SK-N-SH (cell line): Measurements from ENCODE around the gene MAP2K7. TPM values are rescaled to one million over a fixed set of nuclear protein-coding genes. Genes with fewer than 3 reads are reported as not detected.

Experiments
- CTCF ChIA-PET: fragments of 300-600, 350-600 bp; formaldehyde crosslinking; extraction: SDS; loops from one replicate; lab custom pipeline; 2021; lab: Yijun Ruan, JAX
- POLR2A ChIA-PET: fragments of 350-600 bp; sonication (Branson Sonifier 250); formaldehyde crosslinking; extraction: SDS; loops from one replicate; lab custom pipeline; 2020; ENCODE audit warnings: antibody characterized with exemption, inconsistent platforms; lab: Yijun Ruan, JAX
- DNase-seq: peaks from one replicate; pipeline ENCODE4 v3.0.0; 2012
- H2AFZ ChIP-seq: fragments of 200-600 bp; sonication (generic); 2 replicates; pipeline ENCODE4 v1.8.1; 2016; ENCODE audit warnings: antibody characterized with exemption, mild to moderate bottlenecking, low read depth
- H3F3A ChIP-seq: fragments of 200-600 bp; sonication (generic); replicated peaks from 2 replicates; pipeline ENCODE3; 2016; ENCODE audit warnings: antibody characterized with exemption, mild to moderate bottlenecking; ENCODE audit not compliant: insufficient read depth
- H3K27ac ChIP-seq, 2 experiments: fragments of 200-500 bp in 1 of 2; fragments of 200-600 bp in 1 of 2; sonication (Bioruptor generic) in 1 of 2; sonication (generic), shearing (Covaris generic) in 1 of 2; 2 replicates each; pipeline versions ENCODE4 v1.5.1 to v1.6.1; 2014 to 2016; ENCODE audit warnings: low read depth in 2 of 2, inconsistent platforms in 1 of 2, low read length in 1 of 2, mild to moderate bottlenecking in 1 of 2, mixed read lengths in 1 of 2
- H3K27me3 ChIP-seq: fragments of 200-600 bp; sonication (generic), shearing (Covaris generic); 2 replicates; pipeline ENCODE4 v1.6.1; 2016; ENCODE audit warnings: mixed run types; ENCODE audit not compliant: insufficient read depth
- H3K36me3 ChIP-seq, 2 experiments: fragments of 200-500 bp in 1 of 2; fragments of 200-600 bp in 1 of 2; sonication (Bioruptor generic) in 1 of 2; sonication (generic) in 1 of 2; replicated peaks in 1 of 2; 2 replicates each; pipeline versions ENCODE3 to v1.5.1; 2014 to 2016; ENCODE audit warnings: low read length in 1 of 2, mild to moderate bottlenecking in 1 of 2; ENCODE audit not compliant: insufficient read depth in 2 of 2, control insufficient read depth in 1 of 2
- H3K4me1 ChIP-seq, 2 experiments: fragments of 200-500 bp in 1 of 2; fragments of 200-600 bp in 1 of 2; sonication (Bioruptor generic) in 1 of 2; sonication (generic), shearing (Covaris generic) in 1 of 2; 2 replicates each; pipeline versions ENCODE4 v1.5.1 to v1.6.1; 2014 to 2016; ENCODE audit warnings: low read depth in 1 of 2, low read length in 1 of 2, mixed run types in 1 of 2; ENCODE audit not compliant: insufficient read depth in 2 of 2, control insufficient read depth in 1 of 2
- H3K4me2 ChIP-seq: fragments of 200-600 bp; sonication (generic), shearing (Covaris generic); 2 replicates; pipeline ENCODE4 v1.6.1; 2017; ENCODE audit warnings: mixed run types
- H3K4me3 ChIP-seq, 2 experiments: fragments of 200-500 bp in 1 of 2; fragments of 200-600 bp in 1 of 2; sonication (Bioruptor generic) in 1 of 2; sonication (generic), shearing (Covaris generic) in 1 of 2; 2 replicates each; pipeline versions ENCODE4 v1.5.1 to v1.8.1; 2014 to 2016; ENCODE audit warnings: low read depth in 2 of 2, inconsistent platforms in 1 of 2, low read length in 1 of 2, mild to moderate bottlenecking in 1 of 2, mixed read lengths in 1 of 2, moderate library complexity in 1 of 2
- H3K79me2 ChIP-seq: fragments of 200-600 bp; sonication (generic); 2 replicates; pipeline ENCODE4 v1.8.1; 2017; ENCODE audit warnings: mild to moderate bottlenecking; ENCODE audit not compliant: insufficient read depth
- H3K9ac ChIP-seq: fragments of 200-600 bp; sonication (generic); 2 replicates; pipeline ENCODE4 v1.6.1; 2017; ENCODE audit warnings: mixed run types
- H3K9me2 ChIP-seq: fragments of 200-600 bp; sonication (generic); 2 replicates; pipeline ENCODE4 v1.6.1; 2017; ENCODE audit warnings: mixed run types
- H3K9me3 ChIP-seq: fragments of 200-600 bp; sonication (generic); 2 replicates; pipeline ENCODE4 v1.6.1; 2017; ENCODE audit warnings: mixed run types, mild to moderate bottlenecking, moderate library complexity
- H4K20me1 ChIP-seq: fragments of 200-600 bp; sonication (generic); 2 replicates; pipeline ENCODE4 v1.6.1; 2017; ENCODE audit warnings: mild to moderate bottlenecking, mixed run types; ENCODE audit not compliant: insufficient read depth
- CTCF ChIP-seq: fragments of 200-600 bp; sonication (generic); IDR thresholded peaks from 2 replicates; pipeline ENCODE4 v1.6.1; 2017; ENCODE audit warnings: antibody characterized with exemption, mild to moderate bottlenecking, moderate library complexity
- EZH2phosphoT487 ChIP-seq: fragments of 200-600 bp; sonication (generic); IDR thresholded peaks from 2 replicates; pipeline ENCODE4 v1.6.1; 2017; ENCODE audit warnings: low read depth, mixed run types, mild to moderate bottlenecking, antibody characterized with exemption, moderate library complexity, borderline replicate concordance
- FOXJ3 ChIP-seq: sonication (generic); formaldehyde crosslinking; IDR thresholded peaks from 2 replicates; pipeline ENCODE4 v1.5.1; 2020; ENCODE audit warnings: mild to moderate bottlenecking, missing genetic modification reagents
- IRF3 ChIP-seq: fragments of 150-350 bp; IDR thresholded peaks from 2 replicates; pipeline ENCODE4 v1.6.1; 2016; ENCODE audit warnings: mild to moderate bottlenecking, low read depth, low read length
- MAX ChIP-seq: IDR thresholded peaks from 2 replicates; pipeline ENCODE4 v1.4.0; 2012; ENCODE audit warnings: low read depth
- MEF2A ChIP-seq: IDR thresholded peaks from 2 replicates; pipeline ENCODE4 v1.4.0; 2012; ENCODE audit warnings: low read depth, borderline replicate concordance
- MXI1 ChIP-seq: IDR thresholded peaks from 2 replicates; pipeline ENCODE4 v1.6.1; 2012; ENCODE audit warnings: mild to moderate bottlenecking, low read depth, low read length, improper control_type of control experiment
- RAD21 ChIP-seq: IDR thresholded peaks from 2 replicates; pipeline ENCODE4 v1.6.1; 2012; ENCODE audit warnings: mild to moderate bottlenecking, low read length
- RCOR1 ChIP-seq: fragments of 150-350 bp; IDR thresholded peaks from 2 replicates; pipeline ENCODE4 v1.6.1; 2017; ENCODE audit warnings: antibody characterized with exemption, low read length
- RFX5 ChIP-seq: IDR thresholded peaks from 2 replicates; pipeline ENCODE4 v1.6.1; 2012; ENCODE audit warnings: mild to moderate bottlenecking, improper control_type of control experiment, low read length
- TAF1 ChIP-seq: IDR thresholded peaks from 2 replicates; pipeline ENCODE4 v1.6.1; 2012; ENCODE audit warnings: low read depth, mild to moderate bottlenecking, low read length, moderate library complexity, borderline replicate concordance
- TEAD4 ChIP-seq: IDR thresholded peaks from 2 replicates; pipeline ENCODE4 v1.4.0; 2012; ENCODE audit warnings: mild to moderate bottlenecking, borderline replicate concordance; ENCODE audit not compliant: insufficient read depth
- USF1 ChIP-seq: IDR thresholded peaks from 2 replicates; pipeline ENCODE4 v1.4.0; 2012; ENCODE audit warnings: low read depth, borderline replicate concordance
- USF2 ChIP-seq: fragments of 150-350 bp; IDR thresholded peaks from 2 replicates; pipeline ENCODE4 v1.6.1; 2017; ENCODE audit warnings: antibody characterized with exemption, low read length, low read depth, borderline replicate concordance
- WGBS: methylation state at CpG from one replicate; pipeline ENCODE4 v1.1.6; 2017; ENCODE audit warnings: low lambda C conversion rate; 5-methylcytosine and 5-hydroxymethylcytosine counted together
- polyA plus RNA-seq, 3 experiments: library from polyadenylated mRNA; depleted of rRNA; stranded (reverse); fragments of >200 nt; gene quantifications; 2 replicates each; pipeline ENCODE4 v1.2.3, GENCODE V29; 2012

Gene MAP2K7
- polyA plus RNA-seq, 1 of the 3 experiments (the other 2 are of a cell fraction): 13.0 TPM

- CTCF ChIA-PET: interaction anchor here (0.7 to 4.1 kb wide), 4 partner anchors 9 to 698 kb away, joined by 3 to 19 read pairs (median 7); partner anchors contain the start of gene TIMM44
Observed at GRCh38 chr19:7953576-7953975, 49.9 kb downstream of the MAP2K7 start.

GRCh38 chr19:7955696-7956095, 52.0 kb downstream of the MAP2K7 start:
- no peaks in the 10 kb centered on the region for H3F3A ChIP-seq
- no peak overlapping the region for H3K9ac ChIP-seq
- H3K36me3 ChIP-seq: peaks cover 7 to 18% of the 10 kb centered on the region in 2 experiments
- no peaks in the 10 kb centered on the region for H3K9me3 ChIP-seq
- no peak for TF ChIP-seq MXI1
- TF ChIP-seq EZH2phosphoT487: no peak
- TF ChIP-seq RAD21: no peak
- TF ChIP-seq TAF1: no peak
- TF ChIP-seq RFX5: no peak
- TF ChIP-seq IRF3: no peak
- TF ChIP-seq RCOR1: no peak
- TF ChIP-seq FOXJ3 (CRISPR knock-in tag): no peak
- no peak for TF ChIP-seq MEF2A
- TF ChIP-seq MAX: no peak
- TF ChIP-seq USF1: no peak
- TF ChIP-seq CTCF: no peak
- H3K4me3 ChIP-seq: no peak overlapping the region
- H4K20me1 ChIP-seq: no peaks in the 10 kb centered on the region
- H3K79me2 ChIP-seq: no peaks in the 10 kb centered on the region
- no peaks in the 10 kb centered on the region; a peak in 1 of 4 replicates for H3K4me1 ChIP-seq
- WGBS: 94% methylated on average over 11 of the region's 11 CpGs
- no peak overlapping the region for H3K4me2 ChIP-seq
- no peaks in the 10 kb centered on the region for H3K9me2 ChIP-seq
- ChIA-PET POLR2A (no interaction called here), CTCF (interaction anchor here (1.0 kb wide), 1 partner anchor 15 kb away, joined by 4 read pairs; no protein-coding TSS in a partner anchor)
- no peaks in the 10 kb centered on the region for H3K27me3 ChIP-seq
- H3K27ac ChIP-seq: no peak overlapping the region
- DNase-seq: no peak
- H2AFZ ChIP-seq: no peak overlapping the region

More at GRCh38 chr19:7953576-7953975, 49.9 kb downstream of the MAP2K7 start:
- no peaks in the 10 kb centered on the region for H3F3A ChIP-seq
- H3K27ac ChIP-seq: no peak overlapping the region
- H3K79me2 ChIP-seq: no peaks in the 10 kb centered on the region
- POLR2A ChIA-PET: no interaction called here
- H3K9me2 ChIP-seq: no peaks in the 10 kb centered on the region
- H3K27me3 ChIP-seq: no peaks in the 10 kb centered on the region
- H3K9me3 ChIP-seq: no peaks in the 10 kb centered on the region
- no peak overlapping the region for H3K4me3 ChIP-seq
- no peaks in the 10 kb centered on the region for H4K20me1 ChIP-seq
- no peak for DNase-seq
- 83% methylated on average over 7 of the region's 7 CpGs for WGBS
- no peak overlapping the region for H3K4me2 ChIP-seq
- H3K4me1 ChIP-seq: no peaks in the 10 kb centered on the region; a peak in 1 of 4 replicates
- no peak overlapping the region for H3K9ac ChIP-seq
- peaks cover 0 to under 1% of the 10 kb centered on the region in 2 experiments for H3K36me3 ChIP-seq
- H2AFZ ChIP-seq: no peak overlapping the region
- TF ChIP-seq IRF3 (no peak), MAX (no peak), TEAD4 (no peak), RCOR1 (no peak), USF2 (no peak)
